ENCODE measurements around the gene PNMA6E.

DNA sequence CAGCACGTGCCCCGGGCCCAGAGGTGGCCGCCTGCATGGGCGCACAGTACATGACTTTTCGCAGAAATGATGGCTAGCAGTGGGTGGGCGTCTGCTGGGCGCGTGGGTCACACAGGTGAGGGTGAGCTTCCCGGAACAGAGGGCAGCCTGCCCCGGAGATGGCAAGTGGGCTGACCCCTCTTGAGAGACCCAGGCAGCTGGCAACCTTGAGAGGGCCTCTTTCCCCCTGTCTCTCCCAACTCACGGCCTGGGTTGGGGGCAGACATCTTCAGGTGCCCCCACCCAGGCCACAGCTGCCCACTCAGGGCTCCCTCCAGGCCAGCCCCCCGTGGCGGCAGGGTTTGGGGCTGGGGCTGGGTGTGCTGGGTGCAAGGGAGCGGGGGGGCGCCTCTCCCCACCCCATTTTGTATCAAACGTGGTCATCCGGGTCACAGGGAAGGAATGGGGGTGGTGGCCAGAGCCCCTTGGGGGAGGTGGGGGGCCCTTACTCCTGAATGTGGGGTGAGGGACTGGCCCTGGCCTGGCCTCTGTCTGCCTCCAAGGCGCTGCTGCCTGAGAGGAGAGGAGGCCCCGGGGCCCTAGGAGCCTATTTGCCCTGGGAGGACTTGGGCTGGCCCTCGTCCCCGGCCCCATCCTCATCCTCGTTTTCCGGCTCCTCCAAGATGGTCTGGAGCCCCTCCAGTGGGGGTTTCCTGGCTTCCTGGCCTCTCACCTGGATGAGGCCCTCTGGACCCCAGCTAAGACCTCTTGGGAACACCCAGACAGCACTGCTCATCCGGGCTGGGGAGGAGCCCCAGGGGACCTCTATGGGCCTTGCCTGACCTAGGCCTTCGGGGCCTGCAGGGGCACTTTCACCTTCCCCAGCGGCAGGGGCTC is 4.6 kb downstream of the PNMA6E start:
- TF ChIP-seq, protein P1, sequence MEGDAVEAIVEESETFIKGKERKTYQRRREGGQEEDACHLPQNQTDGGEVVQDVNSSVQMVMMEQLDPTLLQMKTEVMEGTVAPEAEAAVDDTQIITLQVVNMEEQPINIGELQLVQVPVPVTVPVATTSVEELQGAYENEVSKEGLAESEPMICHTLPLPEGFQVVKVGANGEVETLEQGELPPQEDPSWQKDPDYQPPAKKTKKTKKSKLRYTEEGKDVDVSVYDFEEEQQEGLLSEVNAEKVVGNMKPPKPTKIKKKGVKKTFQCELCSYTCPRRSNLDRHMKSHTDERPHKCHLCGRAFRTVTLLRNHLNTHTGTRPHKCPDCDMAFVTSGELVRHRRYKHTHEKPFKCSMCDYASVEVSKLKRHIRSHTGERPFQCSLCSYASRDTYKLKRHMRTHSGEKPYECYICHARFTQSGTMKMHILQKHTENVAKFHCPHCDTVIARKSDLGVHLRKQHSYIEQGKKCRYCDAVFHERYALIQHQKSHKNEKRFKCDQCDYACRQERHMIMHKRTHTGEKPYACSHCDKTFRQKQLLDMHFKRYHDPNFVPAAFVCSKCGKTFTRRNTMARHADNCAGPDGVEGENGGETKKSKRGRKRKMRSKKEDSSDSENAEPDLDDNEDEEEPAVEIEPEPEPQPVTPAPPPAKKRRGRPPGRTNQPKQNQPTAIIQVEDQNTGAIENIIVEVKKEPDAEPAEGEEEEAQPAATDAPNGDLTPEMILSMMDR (IDR thresholded peaks at IDR 0.05): no peak
- TF ChIP-seq POLR2A (IDR thresholded peaks at IDR 0.05) (no peak), POLR2AphosphoS5 (IDR thresholded peaks at IDR 0.05) (no peak)

Data from prostate gland (tissue), 2 donors.